GM03348 (cell line): ENCODE results near the gene GLCCI1.
"Not testable (repeated sequence)": the region's sequence is repeated elsewhere in the genome, so short reads cannot be mapped to it uniquely, and the experiment has no call there.

ENCODE experiments used
- DNase-seq: peaks from one replicate; pipeline ENCODE4 v3.0.0; 2012; ENCODE audit warnings: low spot score

The GLCCI1 gene

DNA sequence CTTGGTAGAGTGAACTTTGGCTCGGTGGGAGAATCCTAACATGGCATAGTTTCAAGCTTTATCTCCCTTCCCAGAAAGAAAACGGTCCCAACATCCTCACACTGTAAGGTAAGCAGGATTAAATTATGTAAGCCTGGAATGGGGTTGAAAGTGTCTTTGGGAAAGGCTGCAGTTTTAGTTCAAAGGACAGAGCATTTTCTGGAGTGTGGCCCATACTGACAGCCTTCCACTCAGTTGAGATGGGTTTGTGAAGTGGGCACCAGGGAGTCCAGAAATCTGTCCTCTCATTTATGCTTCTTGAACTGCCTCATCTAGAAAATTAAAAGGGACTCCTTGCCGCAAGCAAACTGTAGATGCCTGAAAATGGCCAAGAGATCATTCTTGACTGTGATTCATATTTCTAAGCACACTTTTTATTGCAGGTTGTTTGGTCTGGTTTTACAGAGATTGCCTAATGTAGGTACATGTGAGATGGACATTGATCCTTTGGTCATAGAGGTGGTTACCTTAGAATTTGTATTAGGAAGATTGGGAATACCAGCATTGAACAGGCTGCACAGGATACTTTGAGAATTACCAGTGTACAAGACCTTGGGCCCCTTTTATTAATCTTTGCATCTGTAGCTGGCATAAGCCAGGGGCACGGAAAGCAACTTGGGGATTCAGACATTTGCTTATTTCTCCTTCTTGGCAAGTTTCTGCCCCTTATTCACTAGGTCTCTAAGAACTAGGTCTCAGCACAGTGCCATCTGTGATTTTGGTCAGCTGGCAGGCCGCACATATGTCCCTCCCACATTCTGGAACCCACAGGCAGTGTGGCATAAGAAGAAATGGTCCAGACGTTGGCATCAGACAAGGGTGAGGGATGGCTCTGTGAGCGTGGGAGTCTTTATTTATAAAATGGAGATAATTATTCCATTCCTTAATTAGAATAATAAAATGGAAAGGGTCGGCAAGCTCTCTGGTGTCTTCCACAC, 125.9 kb downstream of the GLCCI1 start:
- no peak for DNase-seq

DNA sequence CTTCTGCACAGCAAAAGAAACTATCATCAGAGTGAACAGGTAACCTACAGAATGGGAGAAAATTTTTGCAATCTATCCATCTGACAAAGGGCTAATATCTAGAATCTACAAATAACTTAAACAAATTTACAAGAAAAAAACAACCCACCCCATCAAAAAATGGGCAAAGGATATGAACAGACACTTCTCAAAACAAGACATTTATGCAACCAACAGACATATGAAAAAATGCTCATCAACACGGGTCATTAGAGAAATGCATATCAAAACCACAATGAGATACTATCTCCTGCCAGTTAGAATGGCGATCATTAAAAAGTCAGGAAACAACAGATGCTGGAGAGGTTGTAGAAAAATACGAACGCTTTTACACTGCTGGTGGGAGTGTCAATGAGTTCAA, 132.7 kb downstream of the GLCCI1 start:
- not testable (repeated sequence) for DNase-seq

DNA sequence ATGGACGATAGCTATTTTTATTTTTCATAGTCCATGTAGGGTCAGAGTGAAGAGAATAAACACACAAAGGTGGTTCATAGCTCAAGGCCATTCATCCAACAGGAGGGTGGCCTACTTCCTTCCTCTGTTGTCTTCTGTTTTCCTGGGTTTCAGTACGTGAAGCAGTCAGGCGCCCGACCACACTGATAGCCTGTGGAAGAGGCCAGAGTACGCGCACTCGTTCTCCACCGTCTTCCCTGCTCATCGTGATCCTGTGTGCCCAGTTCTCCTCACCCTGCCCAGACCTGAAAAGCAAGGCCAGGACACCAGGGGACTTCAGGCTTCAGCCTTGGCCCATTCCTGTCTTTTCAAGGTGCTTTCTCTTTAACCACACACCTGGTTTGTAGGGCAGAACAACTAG, 134.7 kb downstream of the GLCCI1 start:
- no peak for DNase-seq

DNA sequence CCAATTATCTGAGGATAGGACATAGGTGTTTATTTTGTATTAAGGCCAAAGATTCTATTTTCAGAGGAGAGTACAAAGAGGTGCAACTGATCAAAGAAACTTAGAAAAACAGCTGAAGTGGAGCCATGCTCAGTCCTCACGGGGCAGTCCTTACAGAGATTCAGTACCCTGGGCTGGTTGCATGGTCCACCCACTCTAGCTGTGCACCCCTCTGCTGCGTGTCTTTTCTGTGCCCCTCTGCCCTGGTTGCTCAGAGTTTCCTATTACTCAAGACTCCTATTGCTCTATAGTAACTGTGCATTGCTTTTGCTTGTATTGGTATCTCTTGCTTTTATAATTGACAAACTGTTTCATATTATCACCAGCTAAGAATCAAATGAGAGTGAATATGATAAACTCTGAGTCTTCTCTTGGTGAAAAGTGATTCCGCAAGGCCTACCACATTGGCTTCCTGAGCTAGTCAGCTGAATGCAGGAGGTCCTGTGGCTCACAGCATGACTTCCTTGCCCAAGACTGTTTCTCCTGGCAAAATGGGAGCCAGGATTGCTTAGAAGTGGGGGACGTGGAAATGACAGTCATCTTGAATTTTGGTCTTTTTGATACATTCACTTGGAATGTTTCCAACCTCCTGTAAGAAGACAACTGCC, 137.0 kb downstream of the GLCCI1 start:
- no peak for DNase-seq

DNA sequence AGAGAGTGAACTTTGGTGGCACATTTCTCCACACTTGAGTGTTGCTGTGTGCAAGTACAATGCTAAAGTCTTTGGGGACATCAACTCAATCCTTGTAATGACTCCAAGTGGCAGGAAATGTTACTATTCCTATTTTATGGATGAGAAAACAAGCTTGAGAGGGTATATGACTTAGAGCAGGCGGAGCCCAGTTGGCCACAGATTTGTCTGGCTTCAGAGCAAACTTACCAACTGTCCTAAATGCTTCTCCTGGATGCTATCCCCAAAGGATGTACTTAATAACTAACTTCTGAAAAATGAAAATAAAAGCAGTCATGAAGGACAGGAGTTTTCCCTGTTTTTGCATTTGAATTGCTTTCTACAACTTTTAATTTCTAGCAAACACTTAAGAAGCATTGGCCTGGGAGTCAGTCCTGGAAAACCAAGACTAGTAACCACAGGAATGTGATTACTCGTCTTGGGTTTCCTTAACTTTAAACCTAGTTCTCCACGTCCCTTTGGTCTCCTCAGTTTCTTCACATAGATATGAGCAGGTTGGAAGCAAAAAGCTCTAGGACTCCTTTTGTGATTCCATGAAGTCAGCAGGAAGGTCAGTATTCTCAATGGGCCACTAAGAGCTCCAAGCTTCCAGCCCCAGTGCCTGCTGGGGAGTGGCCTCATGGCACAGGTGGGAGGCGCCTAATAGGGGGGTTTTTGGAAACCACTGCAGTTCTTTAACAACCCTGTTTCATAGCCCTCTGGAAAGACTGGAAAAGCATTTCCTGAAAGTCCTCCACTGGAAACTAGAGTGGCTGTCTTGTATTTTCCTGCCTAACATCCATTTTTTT, 140.8 kb downstream of the GLCCI1 start:
- DNase-seq: peak; percentile 63

DNA sequence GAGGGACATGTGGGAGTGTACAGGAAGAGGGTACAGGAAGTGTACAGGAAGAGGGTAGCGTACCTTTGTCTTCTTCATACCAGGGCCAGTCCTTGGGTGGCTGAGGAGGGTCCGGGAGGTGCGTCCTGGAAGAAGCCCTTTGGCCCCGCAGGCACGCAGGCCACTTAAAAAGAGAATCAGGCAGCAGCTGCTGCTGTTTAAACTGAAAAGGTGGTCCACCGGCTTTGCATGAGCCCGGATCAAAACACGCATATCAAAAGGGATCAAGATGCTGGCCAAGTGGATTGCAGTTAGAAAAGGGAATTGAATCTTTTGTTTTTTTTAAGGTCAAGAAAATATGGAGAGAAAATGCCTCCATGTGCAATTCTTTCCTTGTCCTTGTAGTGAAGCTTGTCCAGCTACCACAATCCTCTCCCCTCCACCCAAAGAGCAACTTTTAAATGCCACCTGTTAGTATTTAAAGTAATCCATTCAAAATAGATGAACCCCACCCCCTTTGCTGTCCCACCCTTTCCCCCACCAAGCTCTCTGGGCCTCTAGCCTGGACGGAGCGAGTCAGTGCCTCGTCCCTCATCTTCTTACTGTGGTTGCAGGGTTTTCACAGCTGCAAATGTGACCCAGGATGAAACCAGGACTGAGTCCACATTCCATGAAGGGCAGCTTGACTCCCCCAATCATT, 142.8 kb downstream of the GLCCI1 start:
- DNase-seq: no peak

DNA sequence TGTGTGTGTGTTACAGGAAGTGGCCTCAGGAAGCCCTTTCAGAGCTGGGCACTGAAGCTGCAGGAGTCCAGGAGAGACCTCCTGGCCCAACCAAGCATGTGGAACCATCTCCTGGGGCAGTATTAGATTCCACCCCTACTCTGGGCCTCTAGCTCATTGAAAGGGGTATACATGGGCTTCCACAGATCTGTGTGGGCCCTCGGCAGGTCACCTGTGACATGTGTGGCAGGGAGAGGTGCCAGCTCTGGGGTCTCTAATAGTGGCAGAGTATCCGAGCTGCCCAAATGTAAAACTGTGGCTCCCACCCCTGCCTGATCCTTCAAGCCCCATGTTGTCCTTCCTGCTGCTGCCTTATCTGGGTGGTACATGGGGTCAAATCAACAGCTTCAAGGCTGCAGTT, 144.1 kb downstream of the GLCCI1 start:
- no peak for DNase-seq

DNA sequence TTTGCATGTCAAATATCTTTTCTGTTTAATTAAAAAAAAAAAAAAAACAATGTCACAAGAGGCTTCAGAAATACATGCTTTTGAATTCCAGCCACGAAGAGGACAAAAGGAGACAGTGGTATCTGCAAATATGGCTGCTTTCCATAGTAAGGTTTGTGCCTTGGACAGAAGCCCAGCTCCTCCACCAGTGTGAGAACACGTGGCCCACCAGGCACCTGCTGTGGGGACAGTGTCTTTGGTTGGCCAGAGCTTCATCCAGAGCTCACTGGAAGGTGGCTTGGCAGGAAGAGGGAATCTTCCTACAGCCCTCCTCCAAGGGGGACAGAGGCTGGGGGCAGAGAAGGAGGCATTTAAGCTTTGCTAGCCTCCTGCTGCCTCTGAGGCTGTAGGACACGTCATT, 144.6 kb downstream of the GLCCI1 start:
- DNase-seq: no peak

DNA sequence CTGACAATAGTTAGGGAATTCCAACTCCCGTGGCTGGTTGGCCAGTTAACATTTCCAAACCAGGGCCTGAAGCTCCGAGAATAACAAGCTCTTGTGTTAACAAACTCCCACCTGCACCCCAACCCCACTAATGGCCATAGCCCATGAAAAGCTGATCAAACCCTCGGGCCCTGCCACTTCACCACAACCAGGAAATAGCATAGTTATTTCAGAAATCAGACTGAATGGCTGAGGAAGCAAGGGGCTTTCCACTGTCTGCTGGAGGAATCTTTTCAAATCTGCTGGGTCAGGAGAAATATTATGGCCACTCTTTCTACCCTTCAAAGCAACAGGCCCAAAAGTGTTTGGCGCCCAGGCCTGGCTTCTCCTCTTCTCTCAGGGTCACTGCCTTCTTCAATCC, 145.6 kb downstream of the GLCCI1 start:
- DNase-seq: no peak

DNA sequence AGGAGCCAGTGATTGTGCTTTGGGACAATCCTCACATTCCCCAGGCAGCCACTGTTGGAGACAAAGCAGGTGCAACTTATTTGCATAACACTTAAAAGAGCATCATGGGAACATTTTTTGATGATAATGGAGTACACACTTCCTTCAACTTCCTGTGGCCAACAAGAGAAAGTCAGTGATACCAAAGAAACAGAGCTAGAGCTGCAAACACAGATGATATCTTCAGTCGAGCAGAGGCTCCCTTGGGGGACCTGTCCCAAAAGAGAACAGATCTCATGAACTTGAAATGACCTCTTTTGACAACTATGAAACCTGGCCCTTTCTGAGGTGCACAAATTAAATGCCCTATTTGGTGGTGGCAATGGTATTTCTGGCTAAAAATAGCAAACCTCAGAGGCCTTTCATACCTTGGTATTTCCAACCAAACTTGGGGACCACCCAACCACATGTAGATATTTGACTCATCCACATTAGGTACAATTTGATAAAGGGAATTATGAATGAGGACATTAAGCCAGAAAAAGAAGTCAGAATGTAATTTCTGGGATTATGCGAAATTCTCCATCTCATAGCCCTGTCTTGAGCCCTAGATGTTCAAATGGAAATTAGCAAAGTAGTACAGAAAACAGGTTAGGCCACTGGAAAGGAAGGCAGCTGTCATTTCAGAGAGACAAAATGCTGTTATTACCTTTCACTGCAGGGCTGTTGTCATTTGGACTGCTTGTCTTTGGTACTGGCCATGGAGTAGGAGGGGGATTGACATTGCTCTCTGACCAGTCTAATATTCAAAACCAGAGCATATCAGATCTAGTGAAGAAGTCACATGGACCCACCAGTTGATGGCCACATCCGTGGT, 147.2 kb downstream of the GLCCI1 start:
- DNase-seq: no peak

DNA sequence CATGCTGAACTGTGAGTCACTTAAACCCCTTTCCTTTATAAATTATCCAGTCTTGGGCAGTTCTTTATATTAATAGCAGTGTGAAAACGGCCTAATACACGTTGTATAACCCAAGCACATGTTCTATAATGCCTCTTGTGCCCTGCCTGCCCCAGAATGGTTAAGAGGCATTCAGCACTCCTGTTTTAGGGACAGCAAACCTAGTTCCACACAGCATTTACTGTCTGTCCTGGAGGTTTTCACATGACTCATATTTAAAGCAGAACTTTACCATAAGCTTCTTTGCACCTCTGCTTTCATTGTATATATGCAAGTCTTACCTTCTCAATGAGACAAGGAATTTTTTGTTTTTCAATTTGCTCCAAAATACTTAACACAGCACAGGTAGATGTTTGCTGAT, 148.6 kb downstream of the GLCCI1 start:
- DNase-seq: no peak

DNA sequence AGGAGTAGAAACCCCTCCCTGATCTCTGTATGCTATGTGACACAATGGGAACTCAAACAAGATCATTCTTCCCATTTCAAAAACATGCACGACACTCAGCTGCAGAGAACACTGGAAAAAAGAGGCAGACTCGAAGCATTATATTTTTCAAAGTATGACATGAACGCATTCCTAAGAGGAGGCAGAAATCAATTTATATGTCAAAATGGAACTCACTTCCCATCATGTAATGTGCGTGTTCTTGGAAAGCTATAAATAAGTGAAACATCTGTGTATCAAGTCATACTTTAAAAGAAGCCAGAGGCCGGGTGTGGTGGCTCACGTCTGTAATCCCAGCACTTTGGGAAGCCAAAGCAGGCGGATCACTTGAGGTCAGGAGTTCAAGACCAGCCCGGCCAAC, 150.7 kb downstream of the GLCCI1 start:
- no peak for DNase-seq

DNA sequence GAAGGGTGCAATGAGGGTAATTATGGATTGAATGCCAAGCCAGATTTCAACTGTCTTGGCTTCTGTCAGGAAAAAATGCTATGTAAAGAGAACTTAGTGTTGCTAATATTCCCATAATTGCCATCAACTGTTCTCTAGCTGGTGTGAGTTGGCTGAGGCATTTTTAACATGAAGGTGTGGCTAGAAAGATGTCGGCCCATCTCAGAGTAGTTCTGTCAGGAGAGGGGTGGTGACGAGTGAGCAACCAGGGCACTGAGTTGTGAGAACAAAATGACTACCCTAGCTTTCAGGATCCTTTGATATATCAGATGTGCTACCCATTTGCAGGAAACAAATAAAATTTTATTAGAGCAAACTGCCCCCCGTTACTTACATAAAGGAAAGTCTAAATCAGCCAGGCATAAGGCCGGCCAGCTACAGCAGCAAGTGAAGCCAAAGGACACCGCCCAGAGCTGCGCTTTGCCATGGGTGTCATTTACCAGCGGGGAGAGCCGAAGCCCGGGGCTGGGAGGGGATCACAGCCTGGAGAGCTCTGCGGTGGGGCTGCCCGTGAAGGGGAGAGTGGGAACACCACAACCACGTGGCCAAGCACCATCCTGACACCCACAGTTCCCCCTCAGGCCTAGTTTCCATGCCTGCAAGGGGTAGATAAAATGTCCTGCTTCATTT, 151.9 kb downstream of the GLCCI1 start:
- DNase-seq: no peak

DNA sequence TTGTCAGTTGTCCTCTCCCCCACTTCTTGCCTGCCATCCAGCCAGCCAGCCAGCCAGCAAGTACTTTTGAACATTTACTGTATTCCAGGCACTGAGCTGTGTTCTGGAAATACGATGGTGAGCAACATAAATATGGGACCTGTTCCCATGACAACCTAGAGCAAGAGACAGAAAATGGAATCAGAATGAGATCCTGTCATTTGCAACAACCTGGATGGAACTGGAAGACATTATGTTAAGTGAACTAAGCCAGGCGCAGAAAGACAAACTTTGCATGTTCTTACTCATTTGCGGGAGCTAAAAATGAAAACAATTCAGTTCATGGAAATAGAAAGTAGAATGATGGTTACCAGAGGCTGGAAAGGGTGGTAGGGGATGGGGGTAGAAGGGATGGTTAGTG, 152.6 kb downstream of the GLCCI1 start:
- DNase-seq: no peak

DNA sequence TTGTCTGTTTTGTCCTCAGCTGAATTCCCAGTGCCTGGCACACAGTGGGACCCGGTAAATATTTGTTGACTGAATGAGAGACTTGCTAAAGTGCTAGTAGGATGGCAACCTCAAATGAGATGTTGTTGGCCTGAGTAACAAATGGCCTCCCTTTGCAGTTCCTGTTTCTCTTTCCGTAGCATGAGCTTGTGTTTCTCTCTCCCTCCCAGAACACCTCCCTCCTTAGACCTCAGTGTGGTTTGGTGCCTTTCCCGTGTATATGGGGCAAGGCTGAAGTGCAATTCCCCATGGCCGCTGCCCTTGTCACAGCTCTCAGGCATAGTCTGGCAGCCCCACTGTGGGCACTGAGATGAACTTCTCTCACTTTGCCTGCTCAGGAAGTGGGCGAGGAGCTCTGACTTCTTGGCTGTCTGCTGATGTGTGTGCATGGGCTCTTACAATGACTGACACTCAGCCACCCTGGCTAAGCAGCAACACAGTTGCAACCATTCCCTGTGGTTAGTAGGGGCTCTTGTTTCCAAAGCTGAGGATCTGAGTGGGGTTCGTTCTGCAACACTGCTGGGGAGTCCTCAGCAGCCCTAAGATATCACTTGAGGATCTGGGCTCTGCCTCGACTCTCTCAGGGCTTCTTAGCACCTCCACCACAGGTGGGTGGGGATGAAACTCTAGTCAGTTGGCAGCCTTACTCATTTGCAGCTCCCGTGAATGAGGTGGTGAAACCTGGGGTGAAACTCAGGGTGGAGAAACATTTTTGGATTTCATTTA, 157.3 kb downstream of the GLCCI1 start:
- no peak for DNase-seq

DNA sequence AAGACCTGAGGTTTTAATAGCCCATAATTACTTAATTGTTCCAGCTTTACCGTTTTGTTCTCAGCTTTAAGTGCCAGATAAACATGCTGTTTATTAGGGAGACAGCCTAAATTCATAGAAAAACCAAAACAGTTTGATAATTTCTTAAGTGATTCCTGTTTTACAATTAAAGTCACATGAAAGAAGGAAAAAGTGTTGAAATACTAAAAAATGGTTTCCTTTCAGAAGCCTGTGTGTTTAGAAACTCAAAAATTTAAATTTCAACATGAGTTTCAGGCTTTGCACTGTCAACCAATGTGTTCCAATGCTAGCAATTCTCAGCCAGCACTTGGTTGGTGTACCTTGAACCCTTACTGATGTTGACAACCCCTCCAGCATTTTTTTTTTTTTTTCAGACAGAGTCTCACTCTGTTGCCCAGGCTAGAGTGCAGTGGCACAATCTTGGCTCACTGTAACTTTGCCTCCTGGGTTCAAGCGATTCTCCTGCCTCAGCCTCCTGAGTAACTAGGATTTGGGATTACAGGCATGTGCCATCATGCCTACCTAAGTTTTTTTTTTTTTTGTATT, 158.1 kb downstream of the GLCCI1 start:
- no peak for DNase-seq

DNA sequence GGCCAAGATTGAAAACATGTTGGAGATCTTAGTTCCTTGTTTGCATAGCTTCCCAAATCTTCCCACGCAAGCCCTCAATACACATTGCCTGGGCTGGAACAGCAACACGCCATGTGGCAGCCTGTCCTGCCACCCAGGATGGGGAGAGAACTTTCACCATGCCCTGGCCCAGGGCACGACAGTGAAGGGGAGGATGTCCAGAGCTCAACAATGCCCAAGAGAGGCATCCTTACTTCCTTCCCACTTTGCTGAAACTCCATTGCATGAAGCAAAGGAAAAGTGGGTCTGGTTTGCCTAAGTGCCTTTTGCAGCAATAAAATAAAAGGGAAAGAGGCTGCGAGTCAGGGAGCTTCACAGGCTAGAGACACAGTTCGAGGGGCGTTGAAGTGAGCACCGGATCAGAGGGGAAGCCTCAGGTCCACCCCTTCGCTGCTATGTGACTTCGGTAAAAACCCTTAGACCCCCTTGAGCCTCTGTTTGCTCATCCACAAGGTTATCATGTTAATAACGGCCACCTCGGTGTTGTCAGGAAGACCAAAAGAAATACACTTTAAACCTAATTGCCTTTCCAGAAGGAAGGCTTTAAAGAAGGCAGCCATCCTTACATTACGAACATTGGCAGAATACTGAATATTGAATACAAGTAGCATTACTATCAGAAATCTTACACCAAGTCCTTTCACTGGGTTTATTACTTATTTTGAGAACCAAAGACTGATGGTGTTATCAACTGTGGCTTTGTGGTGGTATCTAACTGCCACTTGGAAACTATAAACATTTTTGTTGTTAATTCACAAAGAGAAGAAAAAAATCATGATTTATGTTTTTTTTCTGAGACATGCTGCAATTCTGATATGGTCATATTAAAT, 160.1 kb downstream of the GLCCI1 start:
- DNase-seq: no peak

DNA sequence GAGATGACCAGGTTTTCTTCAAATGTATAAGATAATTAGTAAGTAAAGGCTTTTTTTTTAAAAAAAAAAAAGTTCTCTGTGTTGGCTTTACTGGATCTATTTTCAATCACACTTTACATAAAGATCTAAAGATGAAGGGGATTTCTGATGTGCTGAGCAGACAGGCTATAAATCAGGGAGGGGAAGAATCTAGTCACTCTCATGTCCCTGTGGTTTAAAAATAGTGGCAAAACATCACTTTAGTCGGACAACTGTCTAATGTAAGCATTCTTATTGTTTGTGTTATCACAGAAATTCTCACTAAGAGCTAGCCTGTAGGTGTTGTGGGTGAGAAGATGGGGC, 160.7 kb downstream of the GLCCI1 start:
- DNase-seq: no peak

DNA sequence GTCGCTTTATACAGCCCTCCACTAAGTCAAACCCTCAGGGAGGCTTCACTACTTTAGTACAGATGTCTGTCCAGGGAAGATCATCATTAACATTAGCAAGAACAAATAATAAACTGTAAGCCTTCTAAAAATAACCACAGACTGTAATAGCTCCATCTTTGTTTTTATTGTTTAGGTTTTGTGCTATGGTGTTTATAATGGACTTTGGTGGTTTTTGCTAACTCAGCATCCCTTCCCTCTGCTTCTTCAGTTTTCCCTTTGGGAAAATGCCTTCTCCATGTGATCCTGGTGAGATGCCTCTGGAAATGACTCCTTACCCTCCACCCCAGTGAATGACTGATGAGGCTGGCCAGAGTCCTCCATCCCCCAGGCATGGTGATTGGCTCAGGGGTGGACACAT, 162.1 kb downstream of the GLCCI1 start:
- DNase-seq: no peak
